ENCODE data around the gene CYP2W1.

Gene CYP2W1

DNA sequence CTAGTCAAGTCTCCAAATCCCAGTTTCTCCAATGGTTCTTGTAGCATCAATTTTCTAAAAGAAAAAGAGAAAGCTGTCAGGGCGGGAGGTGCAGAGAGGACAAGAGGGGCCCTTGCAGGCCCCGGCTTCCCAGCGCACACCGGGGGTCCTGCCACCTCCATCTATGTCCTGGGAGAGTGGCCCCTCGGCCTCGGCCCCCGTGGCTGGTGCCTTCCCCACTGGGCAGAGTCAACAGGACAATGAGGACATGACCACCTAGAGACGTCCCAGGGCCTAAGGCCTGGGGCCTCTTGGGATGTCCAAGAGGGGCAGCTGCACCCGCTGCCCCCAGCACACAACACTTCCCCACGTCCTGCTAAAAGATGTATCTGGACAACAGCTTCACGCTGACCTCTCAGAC, 13.6 kb upstream of the CYP2W1 start:
- TF ChIP-seq, protein P1, sequence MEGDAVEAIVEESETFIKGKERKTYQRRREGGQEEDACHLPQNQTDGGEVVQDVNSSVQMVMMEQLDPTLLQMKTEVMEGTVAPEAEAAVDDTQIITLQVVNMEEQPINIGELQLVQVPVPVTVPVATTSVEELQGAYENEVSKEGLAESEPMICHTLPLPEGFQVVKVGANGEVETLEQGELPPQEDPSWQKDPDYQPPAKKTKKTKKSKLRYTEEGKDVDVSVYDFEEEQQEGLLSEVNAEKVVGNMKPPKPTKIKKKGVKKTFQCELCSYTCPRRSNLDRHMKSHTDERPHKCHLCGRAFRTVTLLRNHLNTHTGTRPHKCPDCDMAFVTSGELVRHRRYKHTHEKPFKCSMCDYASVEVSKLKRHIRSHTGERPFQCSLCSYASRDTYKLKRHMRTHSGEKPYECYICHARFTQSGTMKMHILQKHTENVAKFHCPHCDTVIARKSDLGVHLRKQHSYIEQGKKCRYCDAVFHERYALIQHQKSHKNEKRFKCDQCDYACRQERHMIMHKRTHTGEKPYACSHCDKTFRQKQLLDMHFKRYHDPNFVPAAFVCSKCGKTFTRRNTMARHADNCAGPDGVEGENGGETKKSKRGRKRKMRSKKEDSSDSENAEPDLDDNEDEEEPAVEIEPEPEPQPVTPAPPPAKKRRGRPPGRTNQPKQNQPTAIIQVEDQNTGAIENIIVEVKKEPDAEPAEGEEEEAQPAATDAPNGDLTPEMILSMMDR (conservative IDR thresholded peaks at IDR 0.05; ENCODE audit: low read depth, low read length) = no peak
- no peak for DNase-seq (ENCODE audit: low read depth)
- H3K4me3 ChIP-seq (ENCODE audit: low read depth, low read length) = no peak overlapping the region

DNA sequence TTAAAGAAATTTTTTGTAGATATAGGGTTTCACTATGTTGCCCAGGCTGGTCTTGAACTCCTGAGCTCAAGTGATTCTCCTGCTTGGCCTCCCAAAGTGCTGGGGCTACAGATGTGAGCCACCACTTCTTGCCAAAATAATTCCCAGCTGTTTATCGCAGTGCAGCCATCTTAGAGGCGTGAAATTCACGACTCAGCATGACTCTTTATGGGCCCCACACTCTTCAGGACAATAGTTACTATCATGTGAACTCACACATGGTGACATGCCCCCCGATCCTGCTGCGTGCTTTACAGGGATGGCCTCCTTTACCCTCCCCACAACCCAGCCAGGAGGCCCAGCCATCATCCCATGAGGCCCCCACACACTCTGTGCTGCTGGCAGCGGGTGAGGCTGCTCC, 12.2 kb upstream of the CYP2W1 start:
- H3K4me3 ChIP-seq (ENCODE audit: low read depth, low read length) = no peak overlapping the region
- TF ChIP-seq, protein P1 (conservative IDR thresholded peaks at IDR 0.05; ENCODE audit: low read depth, low read length) = no peak
- DNase-seq (ENCODE audit: low read depth) = no peak

DNA sequence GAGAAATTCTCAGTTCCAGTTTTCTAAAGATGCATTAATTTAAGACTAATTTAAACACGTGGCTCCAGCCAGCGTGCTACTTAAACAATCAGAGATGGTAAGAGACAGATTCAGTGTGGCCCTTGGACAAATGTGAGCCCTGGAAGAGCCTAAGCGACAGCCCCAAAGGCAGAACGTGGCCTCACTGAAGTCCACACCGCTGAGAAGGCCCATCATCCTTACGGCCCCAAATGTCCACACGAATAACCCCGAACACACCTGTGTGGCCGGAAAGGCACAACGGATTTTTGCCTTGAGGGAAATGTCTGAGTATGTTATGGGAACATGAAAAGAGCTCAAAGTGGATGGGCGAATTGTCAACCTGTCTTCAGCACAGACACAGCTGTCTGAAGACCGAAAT, 10.9 kb upstream of the CYP2W1 start:
- TF ChIP-seq, protein P1 (conservative IDR thresholded peaks at IDR 0.05; ENCODE audit: low read depth, low read length) = no peak
- H3K4me3 ChIP-seq (ENCODE audit: low read depth, low read length) = no peak overlapping the region
- DNase-seq (ENCODE audit: low read depth) = no peak

DNA sequence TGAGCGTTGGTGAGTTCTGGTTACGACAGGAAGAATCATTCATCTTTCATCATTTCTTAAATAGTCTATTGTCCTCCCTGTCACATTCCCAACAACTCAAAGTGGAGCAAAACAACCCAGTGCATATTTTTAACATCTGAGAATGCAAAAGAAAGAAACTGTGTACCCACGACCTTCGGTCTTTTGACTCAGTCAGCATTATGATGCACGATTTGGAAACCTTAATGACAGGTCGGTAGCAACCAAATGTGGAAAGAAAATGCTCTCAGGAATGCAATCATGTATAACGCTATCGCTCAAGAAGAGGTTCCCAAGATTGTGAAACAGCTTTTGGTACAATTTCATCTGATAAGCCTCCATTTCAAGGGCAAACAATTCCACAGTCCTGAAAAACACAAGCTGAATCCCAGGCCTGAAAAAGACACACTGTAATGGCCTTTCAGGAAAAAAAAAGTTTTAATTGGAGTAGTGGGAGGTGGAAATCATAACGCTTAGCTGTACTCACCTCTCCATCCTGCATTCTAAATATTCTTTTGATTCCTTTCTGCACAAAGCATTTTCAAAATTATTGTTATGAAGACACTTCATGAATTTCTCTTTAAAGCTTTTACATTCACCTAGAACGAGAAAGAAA, 10.2 kb upstream of the CYP2W1 start:
- no peak overlapping the region for H3K4me3 ChIP-seq (ENCODE audit: low read depth, low read length)
- TF ChIP-seq, protein P1 (conservative IDR thresholded peaks at IDR 0.05; ENCODE audit: low read depth, low read length) = no peak
- DNase-seq (ENCODE audit: low read depth) = peak; percentile 43

DNA sequence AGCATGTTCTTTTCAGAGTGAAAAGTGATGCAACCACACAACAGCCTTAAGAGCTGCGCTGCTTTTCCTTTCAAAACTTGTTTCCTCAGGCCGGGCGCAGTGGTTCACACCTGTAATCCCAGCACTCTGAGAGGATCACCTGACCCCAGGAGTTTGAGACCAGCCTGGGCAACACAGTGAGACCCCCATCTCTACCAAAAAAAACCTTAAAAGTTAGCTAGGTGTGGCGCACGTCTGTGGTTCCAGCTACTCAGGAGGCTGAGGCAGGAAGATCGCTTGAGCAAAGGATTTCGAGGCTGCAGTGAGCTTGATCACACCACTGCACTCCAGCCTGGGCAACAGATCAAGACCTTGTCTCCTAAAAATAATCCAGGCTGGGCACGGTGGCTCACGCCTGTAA, 9.7 kb upstream of the CYP2W1 start:
- TF ChIP-seq, protein P1 (conservative IDR thresholded peaks at IDR 0.05; ENCODE audit: low read depth, low read length) = no peak
- H3K4me3 ChIP-seq (ENCODE audit: low read depth, low read length) = no peak overlapping the region
- no peak for DNase-seq (ENCODE audit: low read depth)

DNA sequence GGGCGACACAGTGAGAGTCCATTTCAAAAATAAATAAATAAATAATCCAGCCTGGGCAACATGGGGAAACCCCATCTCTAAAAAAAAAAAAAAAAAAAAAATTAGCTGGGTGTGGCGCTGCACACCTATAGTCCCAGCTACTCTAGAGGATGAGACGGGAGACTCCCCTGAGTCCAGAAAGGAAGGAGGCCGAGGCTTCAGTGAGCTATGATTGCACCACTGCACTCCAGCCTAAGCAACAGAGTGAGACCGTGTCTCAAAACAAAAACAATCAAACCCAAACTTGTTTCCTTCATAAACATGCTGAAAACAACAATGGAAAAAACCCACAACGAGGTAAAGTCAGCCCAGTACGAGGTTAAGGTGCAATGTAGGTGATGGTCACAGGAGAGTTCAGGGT, 8.8 kb upstream of the CYP2W1 start:
- peak overlapping the region; percentile 100 for H3K4me3 ChIP-seq (ENCODE audit: low read depth, low read length)
- TF ChIP-seq, protein P1 (conservative IDR thresholded peaks at IDR 0.05; ENCODE audit: low read depth, low read length) = no peak
- DNase-seq (ENCODE audit: low read depth) = peak; percentile 25
